ENCODE data around the gene CCDC85B.
A peak's percentile ranks its signal among the peaks of the same experiment; 100 is the strongest.

Gene CCDC85B

DNA sequence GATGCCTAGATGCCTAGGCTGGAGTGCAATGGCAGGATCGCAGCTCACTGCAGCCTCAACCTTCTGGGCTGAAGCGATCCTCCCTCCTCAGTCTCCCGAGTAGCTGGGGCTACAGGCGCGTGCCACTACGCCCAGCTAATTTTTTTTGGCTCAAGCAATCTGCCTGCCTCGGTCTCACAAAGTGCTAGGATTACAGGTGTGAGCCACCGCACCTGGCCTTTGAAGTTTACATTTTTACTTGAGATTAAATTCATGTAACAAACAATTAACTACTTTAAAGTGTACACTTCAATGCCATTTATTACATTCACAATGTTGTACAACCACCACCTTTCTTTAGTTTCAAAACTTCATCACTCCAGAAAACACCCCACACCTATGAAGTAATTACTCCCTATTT, 13.2 kb downstream of the CCDC85B start:
- no peak for DNase-seq

DNA sequence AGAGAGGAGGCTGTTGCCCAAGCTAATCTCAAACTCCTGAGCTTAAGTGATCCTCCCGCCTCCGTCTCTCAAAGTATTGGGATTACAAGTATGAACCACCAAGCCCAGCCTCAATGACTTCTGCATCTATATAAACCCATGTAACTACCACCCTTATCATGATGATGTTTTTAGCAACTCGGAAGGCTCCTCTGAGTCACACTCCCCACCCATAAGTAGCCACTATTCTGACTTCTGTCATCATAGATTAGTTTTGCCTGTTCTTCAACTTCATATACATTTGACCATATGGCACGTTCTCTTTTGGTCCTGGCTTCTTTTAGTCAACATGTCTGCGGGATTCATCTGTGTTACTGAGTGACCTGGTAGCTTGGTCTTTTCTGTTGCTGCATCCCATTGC, 16.1 kb downstream of the CCDC85B start:
- no peak for DNase-seq

DNA sequence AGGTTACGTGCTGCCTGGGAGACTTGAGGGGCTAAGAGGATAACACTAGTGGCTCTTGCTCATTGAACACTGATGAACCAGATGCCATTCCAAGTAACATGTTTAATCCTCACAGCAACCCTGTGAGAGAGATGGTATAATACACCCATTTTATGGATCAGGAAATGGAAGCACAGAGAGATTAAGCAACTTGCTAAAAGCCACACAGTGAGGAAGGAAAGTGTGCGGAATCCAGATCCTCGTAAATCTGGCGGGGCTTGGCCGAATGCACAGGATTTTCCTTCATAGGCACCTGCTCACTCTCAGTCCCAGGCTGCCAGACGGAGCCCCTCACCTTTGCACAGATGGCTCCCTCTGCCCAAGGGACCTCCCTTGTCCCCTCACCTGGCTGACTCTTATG, 17.4 kb downstream of the CCDC85B start:
- no peak for DNase-seq

DNA sequence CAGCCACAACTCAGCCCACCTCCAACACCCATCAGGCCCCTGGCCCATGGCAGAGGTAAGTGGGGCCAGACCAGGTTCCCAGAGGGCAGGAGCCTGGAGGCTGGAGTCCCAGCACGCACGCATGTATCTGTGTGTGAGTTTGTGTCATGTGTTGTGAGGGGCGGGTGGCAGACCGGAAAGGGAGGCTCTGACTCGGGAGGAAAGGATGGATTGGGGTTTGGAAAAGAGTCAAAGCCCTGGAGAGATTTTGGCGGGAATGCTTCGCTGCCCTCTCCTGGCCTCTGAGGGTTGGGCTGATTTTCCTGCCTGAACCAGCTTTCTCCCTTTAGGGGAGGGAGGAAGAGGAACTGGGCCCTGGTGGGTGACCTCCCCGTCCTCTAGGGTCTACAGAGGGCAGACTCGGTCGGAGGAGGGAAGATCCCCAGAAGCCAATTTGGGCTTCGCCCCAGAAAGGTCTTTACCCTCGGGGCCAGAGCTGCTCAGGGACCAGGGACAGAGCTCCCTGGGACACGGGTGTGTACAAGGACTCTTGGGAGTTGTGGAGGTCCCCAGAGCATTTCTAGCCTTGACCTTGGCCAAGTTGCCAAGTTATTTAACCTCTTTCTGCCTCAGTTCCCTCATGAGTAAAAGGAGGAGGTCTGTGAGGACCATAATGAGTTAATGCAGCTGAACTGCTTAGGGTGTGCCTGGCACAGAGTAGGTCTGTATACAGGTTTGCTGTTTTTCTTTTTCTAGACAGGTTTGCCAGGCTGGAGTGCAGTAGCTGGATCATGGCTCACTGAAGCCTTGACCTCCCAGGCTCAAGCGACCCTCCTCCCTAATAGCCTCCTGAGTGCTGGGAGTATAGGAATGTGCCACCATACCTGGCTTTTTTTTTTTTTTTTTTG, 21.5 kb downstream of the CCDC85B start:
- no peak for DNase-seq

DNA sequence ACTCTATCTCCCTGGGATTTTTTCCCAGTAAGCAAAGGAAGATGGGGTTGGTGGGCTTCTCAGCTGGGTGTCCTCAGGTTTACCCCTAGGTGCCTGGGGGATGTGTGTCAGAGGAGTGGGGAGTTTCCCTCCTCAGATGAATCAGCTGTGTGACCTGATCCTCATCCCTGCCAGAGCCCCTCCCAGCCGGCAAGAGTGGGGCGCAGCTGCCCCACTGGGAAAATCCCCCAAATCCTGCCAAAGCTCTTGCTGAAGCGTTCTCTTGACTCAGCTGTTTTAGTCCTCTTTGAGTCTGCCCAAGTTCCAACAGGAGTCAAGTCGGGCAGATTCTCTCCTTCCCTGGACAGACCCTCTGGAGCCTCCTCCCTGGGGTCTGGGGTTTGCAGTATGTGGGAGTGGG, 22.4 kb downstream of the CCDC85B start:
- DNase-seq, result no peak

DNA sequence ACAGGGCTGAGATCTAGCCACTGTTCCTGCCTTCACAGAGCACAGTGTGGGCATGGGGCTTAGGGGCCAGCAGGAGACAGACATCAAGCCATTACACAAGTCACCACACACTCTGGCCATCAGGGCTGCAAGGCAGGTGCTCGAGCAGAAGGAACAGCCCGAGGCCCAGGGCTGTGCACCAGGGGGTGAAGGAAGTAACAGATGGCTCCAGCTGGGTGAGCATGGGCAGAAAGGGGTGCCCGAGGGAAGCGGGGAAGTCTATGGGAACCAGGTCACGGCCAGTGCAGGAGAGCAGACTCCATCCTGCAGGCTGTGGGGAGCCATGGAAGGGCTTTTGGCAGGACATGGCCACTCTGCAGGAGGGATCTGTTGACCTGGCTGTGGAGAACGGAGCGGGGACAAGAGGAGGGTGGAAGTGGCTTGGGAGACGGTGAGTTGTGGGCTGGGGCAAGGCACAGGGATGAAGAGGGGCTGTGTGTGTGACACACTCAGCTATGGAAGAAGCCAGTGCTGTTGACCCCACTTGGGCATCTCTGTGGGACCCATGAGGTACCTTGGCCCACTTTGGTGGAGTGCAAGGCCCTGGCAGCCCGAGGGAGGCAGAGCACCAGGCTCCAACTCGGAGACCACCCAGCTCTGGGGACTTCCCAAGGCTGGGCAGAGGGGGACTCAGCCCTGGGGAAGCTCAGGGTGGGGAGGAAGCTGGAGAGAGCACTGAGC, 24.8 kb downstream of the CCDC85B start:
- DNase-seq, result no peak

DNA sequence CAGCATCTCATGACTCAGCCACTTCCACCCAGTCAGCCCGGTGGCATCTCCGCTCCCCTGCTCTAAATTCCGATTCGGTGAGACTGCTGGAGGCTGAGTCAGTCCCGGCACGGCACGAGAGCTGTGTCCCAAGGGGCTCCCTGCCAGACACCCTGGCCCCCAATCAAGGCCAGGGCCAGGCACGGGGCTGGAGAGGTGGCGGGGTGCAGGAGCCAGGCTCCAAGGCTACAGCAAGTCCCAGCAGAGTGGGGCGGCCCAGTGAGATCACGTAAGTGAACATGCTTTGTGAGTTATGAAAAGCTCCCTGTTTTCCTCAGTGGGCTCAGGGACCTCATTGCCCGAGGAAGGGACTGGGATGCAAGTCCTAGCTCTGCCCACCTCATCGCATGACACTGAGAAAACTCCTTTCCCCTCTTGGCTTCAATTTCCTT, 25.4 kb downstream of the CCDC85B start:
- peak in 15 of 51 donors; percentile 17 to 78 (median 35) for DNase-seq

DNA sequence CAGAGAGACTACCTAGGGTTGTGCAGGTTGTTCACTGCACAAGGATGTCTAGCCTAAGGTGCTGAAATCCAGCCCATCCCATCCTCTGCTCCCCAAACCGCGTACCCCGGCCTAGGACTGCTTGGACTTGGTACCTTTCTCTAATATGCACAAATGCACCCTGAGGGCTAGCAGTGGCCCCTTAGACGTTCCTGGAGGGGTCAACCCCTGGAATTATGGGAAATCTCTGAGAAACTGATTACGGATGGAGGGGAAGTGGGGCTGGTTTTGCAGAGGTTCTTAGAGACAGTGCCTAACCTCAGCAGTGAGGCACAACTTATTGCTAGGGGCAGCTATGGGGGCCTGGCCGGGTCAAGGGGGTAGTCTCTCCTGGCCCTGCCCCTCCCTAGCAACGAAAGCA, 25.9 kb downstream of the CCDC85B start:
- no peak for DNase-seq

DNA sequence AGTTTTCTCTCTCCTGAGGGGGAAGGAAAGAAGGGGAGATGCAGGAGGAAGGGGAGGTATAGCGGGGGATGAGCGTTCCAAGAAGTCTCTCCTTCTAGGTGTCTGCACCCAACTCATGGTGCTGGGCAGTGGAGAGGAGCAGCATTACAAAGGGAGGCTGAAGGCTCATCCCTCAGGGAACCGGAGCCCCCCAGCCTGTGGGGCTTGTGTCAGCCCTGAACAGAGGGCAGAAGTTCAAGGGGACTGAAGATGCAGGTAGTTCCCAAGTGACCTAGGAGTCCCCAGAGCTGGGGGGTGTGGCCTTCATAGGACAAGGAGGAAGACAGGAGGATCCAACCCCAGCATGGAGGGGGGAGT, 26.6 kb downstream of the CCDC85B start:
- no peak for DNase-seq

DNA sequence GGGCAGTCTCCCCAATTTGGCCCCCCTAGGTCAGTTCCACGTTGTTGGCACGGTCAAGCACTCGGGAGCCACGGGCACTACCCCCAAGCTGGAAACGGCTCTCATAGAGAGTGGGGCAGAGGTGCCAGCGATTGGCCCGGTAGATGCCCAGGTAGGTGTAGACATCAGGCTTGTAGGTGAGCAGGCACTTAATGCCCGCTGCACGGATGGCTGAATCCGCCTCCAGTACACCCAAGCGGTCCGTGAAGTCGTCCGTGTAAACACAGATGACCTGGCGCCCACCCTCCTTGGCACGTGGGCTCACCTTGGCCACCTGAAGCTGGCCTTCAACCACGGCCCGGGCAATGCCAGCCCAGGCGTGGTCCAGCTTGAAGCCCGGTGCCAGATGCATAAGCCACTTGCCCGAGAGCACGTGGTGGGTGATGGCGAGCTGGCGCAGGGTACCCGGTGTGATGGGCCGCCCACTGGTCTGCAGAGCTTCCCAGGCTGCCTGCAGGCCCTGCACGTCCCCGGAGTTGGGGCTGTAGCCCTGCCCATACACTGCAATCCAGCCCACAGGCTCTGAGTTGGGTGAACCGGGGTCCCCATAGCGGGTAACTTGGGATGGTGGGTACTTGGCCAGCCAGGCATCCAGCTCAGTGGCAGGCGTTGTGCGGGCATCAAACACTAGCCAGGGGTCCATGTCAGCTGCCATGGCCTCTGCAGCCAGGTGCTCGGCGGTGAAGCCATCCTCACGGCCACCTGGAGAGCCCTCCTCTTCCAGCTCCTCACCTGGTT, 27.1 kb downstream of the CCDC85B start:
- no peak for DNase-seq

DNA sequence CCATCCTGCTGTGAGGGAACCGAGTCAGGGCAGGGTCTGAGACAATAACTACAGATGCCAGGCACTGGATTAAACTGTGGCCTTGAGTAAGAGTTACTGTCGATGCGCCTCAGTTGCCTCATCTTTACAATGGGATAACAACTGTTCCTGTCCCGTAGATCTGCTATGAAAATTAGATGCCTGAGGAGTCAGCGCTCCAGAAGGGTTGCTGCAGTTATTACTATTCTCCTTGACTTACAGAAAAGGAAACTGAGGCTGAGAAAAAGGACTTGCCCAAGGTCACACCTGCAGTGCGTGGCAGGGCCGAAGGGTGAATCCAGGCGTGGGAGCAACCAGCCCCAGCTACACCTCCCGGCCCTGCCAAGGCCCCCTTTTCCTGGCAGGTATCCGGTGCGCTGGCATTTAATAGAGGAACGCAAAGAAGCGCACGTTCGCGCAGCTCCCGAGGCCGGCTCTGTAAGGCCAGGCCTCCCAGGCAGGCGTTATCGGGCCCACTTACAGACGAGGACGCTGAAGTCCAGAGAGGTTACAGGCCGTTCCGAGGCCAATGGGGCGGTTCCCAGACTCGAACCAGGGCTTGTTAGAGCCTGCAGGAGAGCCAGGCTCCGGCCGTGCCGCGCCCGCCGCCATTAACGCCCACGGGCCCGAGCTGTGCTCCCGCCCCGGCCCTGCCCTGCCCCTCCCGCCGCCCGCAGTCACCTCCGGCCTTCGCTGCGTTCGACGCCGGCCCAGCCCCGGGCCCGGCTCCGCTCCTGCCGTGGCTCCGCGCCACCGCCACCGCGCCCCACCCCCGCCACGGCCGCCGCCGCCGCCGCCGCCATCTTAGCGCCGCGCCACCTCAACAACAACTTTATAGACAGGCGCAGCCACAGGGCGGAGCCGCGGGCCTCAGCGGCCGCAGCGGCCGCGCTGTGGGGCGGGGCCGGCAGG, 28.0 kb downstream of the CCDC85B start, which contains the start of gene C11orf68:
Gene C11orf68 (minus strand): TSS at position 852 of the 930 bp plus-strand sequence. CDS start 31 bp downstream, at position 821.
- DNase-seq, result peak in 3 of 51 donors; percentile 47 to 56 (median 55)

DNA sequence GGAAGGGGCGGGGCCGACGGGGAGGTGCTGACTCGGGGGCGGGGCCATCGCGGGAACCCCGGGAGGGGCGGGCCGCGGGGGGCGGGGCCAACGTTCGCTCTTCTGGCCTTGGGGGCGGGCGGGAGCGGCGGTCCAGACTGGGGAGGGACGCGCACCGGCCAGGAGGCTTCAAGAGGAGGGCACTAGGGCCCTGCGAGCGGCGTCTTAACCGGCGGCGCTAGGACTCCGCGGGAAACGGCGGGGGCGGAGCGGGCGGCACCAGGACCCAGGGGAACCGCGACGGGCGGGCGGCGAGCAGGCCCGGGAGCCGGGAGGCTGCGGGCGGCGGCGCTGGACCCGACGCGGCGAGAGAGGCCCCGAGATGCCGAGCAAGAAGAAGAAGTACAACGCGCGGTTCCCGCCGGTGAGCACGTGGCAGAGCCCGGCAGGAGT, 28.7 kb downstream of the CCDC85B start, which contains the start of gene DRAP1:
Gene DRAP1 (plus strand): TSS at position 286 of the 432 bp plus-strand sequence. CDS start 76 bp downstream, at position 362.
- peak; percentile 38 to 100 (median 99) for DNase-seq

DNA sequence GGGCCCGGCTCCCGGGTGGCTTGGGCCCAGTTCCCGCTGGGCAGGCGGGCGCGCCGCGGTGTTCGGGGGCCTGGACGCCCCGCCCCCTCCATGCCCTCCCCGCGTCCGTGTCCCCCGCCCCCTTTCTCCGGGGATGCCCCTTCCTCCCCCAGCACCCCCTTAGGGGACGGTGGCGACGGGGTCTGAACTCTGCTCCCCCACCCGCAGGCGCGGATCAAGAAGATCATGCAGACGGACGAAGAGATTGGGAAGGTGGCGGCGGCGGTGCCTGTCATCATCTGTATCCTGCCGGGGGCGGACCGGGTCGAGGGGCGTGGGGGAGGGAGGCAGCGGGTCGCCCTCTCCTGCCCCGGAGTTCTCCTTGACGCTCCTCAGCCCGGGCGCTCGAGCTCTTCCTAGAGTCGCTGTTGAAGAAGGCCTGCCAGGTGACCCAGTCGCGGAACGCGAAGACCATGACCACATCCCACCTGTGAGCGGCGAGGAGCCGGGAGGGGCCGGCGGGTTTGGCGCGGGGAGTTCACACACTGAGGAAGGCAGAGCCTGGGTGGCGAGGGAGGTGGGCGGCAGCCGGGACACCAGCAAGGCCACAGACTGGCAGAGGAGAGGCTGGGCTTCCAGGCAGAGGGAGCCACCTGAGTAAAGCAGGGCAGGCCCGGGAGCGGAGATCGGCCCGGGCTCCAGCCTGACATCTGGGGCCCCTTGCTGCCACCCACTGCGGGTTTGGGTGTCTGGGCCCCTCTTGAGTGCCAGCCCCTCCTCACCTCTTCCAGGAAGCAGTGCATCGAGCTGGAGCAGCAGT, 29.3 kb downstream of the CCDC85B start:
- DNase-seq, result peak in 15 of 51 donors; percentile 34 to 71 (median 48)

DNA sequence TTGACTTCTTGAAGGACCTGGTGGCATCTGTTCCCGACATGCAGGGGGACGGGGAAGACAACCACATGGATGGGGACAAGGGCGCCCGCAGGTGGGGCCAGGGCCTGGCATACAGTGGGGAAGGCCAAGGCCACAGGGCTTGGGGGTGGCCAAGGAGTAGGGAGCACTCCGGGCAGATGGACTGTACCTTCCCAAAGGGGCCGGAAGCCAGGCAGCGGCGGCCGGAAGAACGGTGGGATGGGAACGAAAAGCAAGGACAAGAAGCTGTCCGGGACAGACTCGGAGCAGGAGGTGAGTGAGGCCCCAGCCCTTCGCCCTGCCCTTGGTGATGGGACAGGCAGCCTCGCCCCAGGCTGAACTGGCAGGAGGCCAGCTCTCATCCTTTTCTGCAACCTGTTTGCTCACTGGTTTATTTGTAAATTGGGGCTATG, 29.9 kb downstream of the CCDC85B start:
- DNase-seq, result no peak

DNA sequence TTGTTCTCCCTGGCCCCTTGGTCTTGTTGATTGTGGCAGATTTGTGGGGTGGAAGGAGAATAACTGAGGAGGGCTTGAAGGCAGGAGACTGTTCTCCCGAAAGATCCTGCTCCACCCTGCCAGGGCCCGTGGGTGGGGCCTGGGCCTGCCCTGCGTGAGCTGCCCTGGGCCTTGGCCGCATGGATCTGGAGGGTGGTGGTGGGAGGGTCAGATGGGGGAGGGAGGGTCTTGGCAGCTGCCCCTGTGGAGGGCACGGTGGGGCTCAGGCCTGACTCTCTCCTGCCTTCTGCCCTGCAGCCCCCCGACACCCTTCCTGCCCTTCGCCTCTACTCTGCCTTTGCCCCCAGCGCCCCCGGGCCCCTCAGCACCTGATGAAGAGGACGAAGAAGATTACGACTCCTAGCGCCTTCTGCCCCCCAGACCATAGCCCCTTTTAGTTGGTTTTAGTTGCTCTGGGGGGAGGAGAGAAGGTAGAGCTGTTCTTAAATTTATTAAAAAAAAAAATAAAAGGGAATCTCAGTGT, 30.6 kb downstream of the CCDC85B start:
- no peak for DNase-seq

DNA sequence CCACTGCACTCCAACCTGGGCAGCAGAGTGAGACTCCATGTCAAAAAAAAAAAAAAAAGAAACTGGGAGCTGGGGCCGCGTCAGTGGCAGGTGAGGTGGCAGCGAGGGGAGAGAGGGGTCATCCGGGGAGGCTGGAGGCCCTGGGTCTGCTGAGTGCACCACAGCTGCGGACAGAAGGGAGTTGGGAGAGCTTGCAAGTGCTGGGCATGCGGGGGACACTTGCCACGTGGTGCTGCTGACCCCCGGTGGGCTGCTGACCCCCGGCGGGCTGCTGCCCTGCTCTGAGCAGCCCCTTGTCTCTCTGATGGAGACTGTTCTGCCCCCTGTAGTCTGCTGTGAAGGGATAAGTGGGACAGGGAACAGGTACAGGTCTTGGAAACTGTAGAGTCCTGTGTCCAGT, 31.4 kb downstream of the CCDC85B start:
- DNase-seq, result no peak

DNA sequence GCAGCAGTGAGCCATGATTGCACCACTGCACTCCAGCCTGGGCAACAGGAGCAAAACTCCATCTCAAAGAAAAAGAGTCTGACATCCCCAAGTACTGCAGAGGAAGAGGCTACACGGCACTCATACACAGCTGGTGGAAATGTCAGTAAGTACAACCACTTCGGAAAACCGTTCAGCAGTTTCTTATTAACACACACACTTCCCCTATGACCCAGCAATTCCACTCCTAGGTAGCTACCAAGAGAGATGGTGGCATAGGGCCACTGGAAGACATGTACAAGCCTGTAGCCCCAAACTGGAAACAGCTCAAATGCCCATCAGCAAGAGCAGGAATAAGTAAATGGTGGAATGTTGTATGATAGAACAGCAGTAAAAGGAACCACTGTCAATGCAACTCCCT, 32.1 kb downstream of the CCDC85B start:
- no peak for DNase-seq

DNA sequence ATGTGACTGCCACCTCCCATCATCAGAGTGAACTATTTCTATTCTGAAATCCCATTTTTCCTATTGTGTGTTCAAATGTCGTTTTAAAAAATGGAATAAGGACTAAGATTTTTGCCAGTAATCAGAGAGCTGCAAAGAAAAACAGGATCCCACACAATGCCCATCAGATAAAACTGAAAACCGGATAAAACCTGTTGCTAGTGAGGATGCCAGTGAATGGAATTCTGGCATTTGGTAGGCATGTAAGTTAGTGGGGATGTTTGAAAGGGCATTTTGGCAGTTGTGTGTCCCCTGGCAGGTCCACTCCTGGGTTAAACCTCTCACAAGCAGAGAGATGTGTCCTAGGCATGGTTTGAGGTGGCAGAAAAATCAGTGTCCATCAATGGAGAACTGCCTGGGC, 34.9 kb downstream of the CCDC85B start:
- DNase-seq, result no peak

DNA sequence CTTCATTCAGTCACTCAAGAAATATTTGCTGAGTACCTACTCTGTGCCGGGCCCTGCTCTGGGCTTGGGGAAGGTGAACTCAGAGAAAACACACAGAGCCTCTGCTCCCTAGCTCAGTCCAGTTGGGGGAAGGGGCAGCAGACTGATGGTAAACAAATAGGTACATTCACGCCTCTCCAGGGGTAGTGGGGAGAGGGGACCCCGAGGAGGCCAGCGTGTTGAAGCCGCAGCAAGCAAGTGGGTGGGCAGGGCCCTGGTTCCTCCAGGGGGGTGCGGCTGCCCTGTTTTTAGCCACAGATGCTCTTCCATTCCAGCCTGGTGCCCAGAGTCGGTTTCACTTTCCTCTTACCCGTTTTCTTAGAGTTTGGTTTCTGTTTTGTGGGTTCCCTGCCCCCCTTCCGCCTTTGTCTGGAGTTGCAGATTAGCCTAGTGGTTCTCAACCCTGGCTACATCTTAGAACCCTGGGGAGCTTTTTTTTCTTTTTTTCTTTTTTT, 37.5 kb downstream of the CCDC85B start:
- peak in 3 of 51 donors; percentile 7 to 31 (median 14) for DNase-seq

Measured in hypothalamus (tissue), 51 donors.